HepG2 (cell line): ENCODE results near the gene FAM120B. TPM values are rescaled to one million over a fixed set of nuclear protein-coding genes. Genes with fewer than 3 reads are reported as not detected.

Source experiments
- ATF5 ChIP-seq: sonication (generic); formaldehyde crosslinking; IDR thresholded peaks from 2 replicates; pipeline ENCODE4 v1.4.0; 2020; ENCODE audit warnings: mild to moderate bottlenecking, low read depth, missing genetic modification reagents
- HNF1A ChIP-seq, 2 experiments: sonication (generic) in 1 of 2; formaldehyde crosslinking in 1 of 2; IDR thresholded peaks; 2 replicates each; pipeline versions ENCODE4 v1.4.0 to v1.6.1; 2016 to 2020; ENCODE audit warnings: borderline replicate concordance in 1 of 2, low read depth in 1 of 2, mild to moderate bottlenecking in 1 of 2, missing genetic modification reagents in 1 of 2
- HNF4G ChIP-seq, 2 experiments: sonication (generic) in 1 of 2; formaldehyde crosslinking in 1 of 2; IDR thresholded peaks; 2 replicates each; pipeline versions ENCODE4 v1.4.0 to v1.6.1; 2011 to 2020; ENCODE audit warnings: borderline replicate concordance in 2 of 2, low read depth in 2 of 2, mild to moderate bottlenecking in 2 of 2, low read length in 1 of 2, missing genetic modification reagents in 1 of 2, moderate library complexity in 1 of 2
- PITX1 ChIP-seq: sonication (generic); formaldehyde crosslinking; IDR thresholded peaks from 2 replicates; pipeline ENCODE4 v1.5.1; 2020; ENCODE audit warnings: mild to moderate bottlenecking, missing genetic modification reagents
- RORA ChIP-seq: sonication (generic); formaldehyde crosslinking; IDR thresholded peaks from 2 replicates; pipeline ENCODE4 v1.5.0; 2020; ENCODE audit warnings: mild to moderate bottlenecking, missing genetic modification reagents, moderate library complexity
- SNAPC2 ChIP-seq: sonication (generic); formaldehyde crosslinking; IDR thresholded peaks from 2 replicates; pipeline ENCODE4 v1.8.1; 2022; ENCODE audit warnings: mild to moderate bottlenecking, missing genetic modification reagents
- SSRP1 ChIP-seq: IDR thresholded peaks from 2 replicates; pipeline ENCODE4 v1.6.1; 2016; ENCODE audit warnings: control low read depth
- TBX2 ChIP-seq: sonication (generic); formaldehyde crosslinking; IDR thresholded peaks from 2 replicates; pipeline ENCODE4 v1.5.0; 2020; ENCODE audit warnings: missing genetic modification reagents, mild to moderate bottlenecking, borderline replicate concordance
- ZFP37 ChIP-seq: sonication (generic); formaldehyde crosslinking; IDR thresholded peaks from 2 replicates; pipeline ENCODE4 v1.4.0; 2020; ENCODE audit warnings: missing genetic modification reagents, borderline replicate concordance
- ZNF24 ChIP-seq: fragments of 450-650 bp; IDR thresholded peaks from 2 replicates; pipeline ENCODE4 v1.6.1; 2017; ENCODE audit warnings: antibody characterized with exemption, mild to moderate bottlenecking
- ZNF30 ChIP-seq: sonication (generic); formaldehyde crosslinking; IDR thresholded peaks from 2 replicates; pipeline ENCODE4 v1.5.0; 2020; ENCODE audit warnings: mild to moderate bottlenecking, missing genetic modification reagents
- ZNF672 ChIP-seq: sonication (generic); formaldehyde crosslinking; IDR thresholded peaks from 2 replicates; pipeline ENCODE4 v1.8.1; 2022; ENCODE audit warnings: missing genetic modification reagents
- ZSCAN22 ChIP-seq: sonication (generic); formaldehyde crosslinking; IDR thresholded peaks from 2 replicates; pipeline ENCODE4 v1.4.0; 2020; ENCODE audit warnings: mild to moderate bottlenecking, missing genetic modification reagents
- polyA plus RNA-seq, 8 experiments: library from polyadenylated mRNA; depleted of rRNA in 3 of 8; stranded (reverse) in 7 of 8; unstranded in 1 of 8; fragments of >200 nt; fragmentation: Illumina TruSeq in 4 of 8; extraction: Trizol in 4 of 8; gene quantifications; 2 replicates each; pipeline versions ENCODE4 v1.2.1 to v1.2.3, GENCODE V29; 2011 to 2016; ENCODE audit warnings: low read depth in 4 of 8, missing spikeins in 1 of 8, mixed read lengths in 1 of 8; ENCODE audit not compliant: insufficient read depth in 1 of 8
- total RNA-seq, 5 experiments: library from RNA; depleted of rRNA; stranded (reverse); fragments of >200 nt; fragmentation: Illumina TruSeq; extraction: Trizol; gene quantifications; 2 replicates each; pipeline ENCODE4 v1.2.3, GENCODE V29; 2016; ENCODE audit warnings: low read depth in 1 of 5

Gene FAM120B
- total and polyA plus RNA-seq, 2 of the 13 experiments (the other 11 are each of a cell fraction or from before 2014, with no cell fraction given): 9.2 to 10.7 TPM

- TF ChIP-seq HNF1A (IDR thresholded peaks at IDR 0.05; ENCODE audit: low read depth) (no peak), HNF1A (CRISPR knock-in tag; IDR thresholded peaks at IDR 0.05; ENCODE audit: borderline replicate concordance) (peak; percentile 85), ZFP37 (CRISPR knock-in tag) (0 out of 2 replicates have a peak, but pooled peaks have one; percentile 46), SNAPC2 (CRISPR knock-in tag) (0 out of 2 replicates have a peak, but pooled peaks have one; percentile 18), HNF4G (IDR thresholded peaks at IDR 0.05; ENCODE audit: borderline replicate concordance, low read depth, low read length) (no peak), HNF4G (CRISPR knock-in tag; IDR thresholded peaks at IDR 0.05; ENCODE audit: borderline replicate concordance, low read depth) (peak; percentile 63), TBX2 (CRISPR knock-in tag) (peak; percentile 82), PITX1 (CRISPR knock-in tag) (peak; percentile 48), RORA (CRISPR knock-in tag) (no peak), ZSCAN22 (CRISPR knock-in tag) (0 out of 2 replicates have a peak, but pooled peaks have one; percentile 65), ZNF24 (no peak), SSRP1 (CRISPR knock-in tag) (no peak), ZNF30 (CRISPR knock-in tag) (peak; percentile 29; the same call in 1 of the 2 replicates), ZNF672 (CRISPR knock-in tag) (no peak), ATF5 (CRISPR knock-in tag) (peak; percentile 96)
Observed at GRCh38 chr6:170306324-170307079, at the start of gene FAM120B (continued).
